K562 treated with DMSO at 1 percent for 4 hours (cell line): Measurements from ENCODE around the gene MORF4L2. TPM values are rescaled to one million over a fixed set of nuclear protein-coding genes. Genes with fewer than 3 reads are reported as not detected.

Source experiments
- total RNA-seq: library from RNA; unstranded; fragments of 300-600 nt; gene quantifications from 2 replicates; pipeline ENCODE4 v1.2.3, GENCODE V29; 2022; ENCODE audit not compliant: insufficient read depth

MORF4L2 gene, protein sequence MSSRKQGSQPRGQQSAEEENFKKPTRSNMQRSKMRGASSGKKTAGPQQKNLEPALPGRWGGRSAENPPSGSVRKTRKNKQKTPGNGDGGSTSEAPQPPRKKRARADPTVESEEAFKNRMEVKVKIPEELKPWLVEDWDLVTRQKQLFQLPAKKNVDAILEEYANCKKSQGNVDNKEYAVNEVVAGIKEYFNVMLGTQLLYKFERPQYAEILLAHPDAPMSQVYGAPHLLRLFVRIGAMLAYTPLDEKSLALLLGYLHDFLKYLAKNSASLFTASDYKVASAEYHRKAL
- 335 and 405 TPM in 2 replicates for total RNA-seq

DNA sequence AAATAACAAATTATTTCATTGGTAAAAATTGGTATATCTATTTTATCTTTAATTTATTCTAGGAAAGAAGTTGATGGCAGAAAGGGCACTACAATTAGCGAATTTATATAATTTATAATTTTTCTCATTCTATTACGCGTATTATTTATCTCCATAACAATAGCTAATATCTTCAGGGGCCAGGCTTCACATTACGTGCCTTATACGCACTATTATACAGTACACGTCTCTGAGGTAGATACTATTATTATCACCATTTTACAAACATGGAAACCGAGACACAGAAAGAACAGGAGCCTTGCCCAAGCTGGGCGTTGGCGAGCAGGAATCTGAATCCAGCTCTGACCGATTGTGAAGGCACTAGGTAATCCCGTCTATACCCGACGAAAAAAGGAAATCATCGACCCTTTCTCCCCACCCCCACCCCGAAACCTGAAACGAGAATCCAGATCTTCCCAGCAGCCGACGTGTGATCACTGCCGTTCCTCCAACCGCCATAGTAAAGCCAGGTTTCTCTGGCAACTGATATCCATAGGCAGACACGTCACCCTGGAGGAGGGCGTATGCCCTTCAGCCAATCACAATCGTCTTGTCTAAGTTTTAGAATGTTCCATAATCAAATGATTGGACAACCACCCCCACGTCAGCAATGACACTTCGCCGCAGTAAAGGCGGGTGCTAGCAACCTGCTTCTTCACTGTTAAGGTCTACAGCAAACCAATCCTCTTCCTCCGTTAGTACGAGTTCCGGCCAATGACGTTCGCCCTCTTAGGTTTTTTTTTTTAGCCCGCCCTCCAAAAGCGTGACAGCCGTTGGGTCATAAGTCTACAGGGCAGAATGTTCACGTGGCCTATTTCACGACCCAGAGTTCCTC is at the start of gene MORF4L2:
Gene MORF4L2, minus strand, starts transcription at position 501 of the 874 bp plus-strand sequence. CDS start 9,672 bp downstream, outside the sequence.

GRCh38 chrX:103710609-103711008 is 24.1 kb upstream of the MORF4L2 start, which contains the start of gene TMEM31:
Gene TMEM31, plus strand, starts transcription at chrX:103710909. Its CDS starts 1,350 bp downstream, at chrX:103712259.

DNA sequence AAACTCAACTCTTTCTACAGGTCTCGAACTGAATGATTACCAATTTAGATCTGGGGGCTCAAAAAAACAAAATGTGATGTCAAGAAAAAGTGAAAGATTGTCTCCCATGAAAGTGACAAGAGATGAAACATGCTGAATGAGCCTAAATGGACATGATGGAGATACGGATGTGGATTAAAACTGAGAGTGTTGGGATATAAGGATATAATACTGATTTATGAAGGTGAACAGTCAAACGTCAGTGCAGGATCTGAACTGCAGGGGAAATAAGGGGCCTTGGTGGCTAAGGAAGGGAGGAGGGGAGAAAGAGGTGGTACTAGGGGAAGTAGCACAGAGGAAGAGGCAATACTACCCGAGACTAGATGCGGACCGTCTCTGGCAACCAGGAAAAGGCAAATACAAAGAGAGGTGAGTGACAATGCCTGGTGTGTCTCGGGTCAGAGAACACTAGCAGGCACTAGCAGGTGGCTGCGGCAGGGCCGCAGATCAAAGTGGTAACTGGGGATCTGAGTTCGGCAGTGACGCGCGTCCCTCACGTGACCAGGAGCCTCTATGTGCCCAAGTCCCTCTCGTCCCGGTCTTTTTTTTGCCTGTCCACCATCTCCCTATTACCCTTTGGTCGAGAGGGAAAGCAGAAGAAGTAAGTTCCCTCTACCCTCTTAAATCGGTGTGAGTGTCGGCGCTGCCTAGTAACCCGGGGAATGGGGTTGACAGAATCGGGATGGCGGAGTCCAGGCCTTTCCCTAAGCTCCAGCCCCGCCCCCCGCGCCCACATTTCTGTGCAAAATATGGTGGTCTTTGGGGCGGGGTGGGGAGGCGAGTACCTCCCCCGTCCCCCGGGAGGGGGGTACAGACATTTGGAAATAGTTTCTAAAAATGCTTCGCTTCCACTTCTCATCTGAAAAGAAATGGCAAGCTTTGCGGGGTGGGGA is 57.8 kb downstream of the MORF4L2 start, which contains the start of gene TCEAL1:
Gene TCEAL1, plus strand, starts transcription at position 590 of the 932 bp plus-strand sequence. CDS start 942 bp downstream, outside the sequence.

Other genes with a start within 250 kb of the MORF4L2 start
- gene RAB40A, start 167.2 kb downstream of the MORF4L2 start, total RNA-seq = 0.30 and 0.88 TPM in 2 replicates
- 6.7 and 6.9 TPM in 2 replicates for gene TCEAL4, start 101.2 kb downstream of the MORF4L2 start, total RNA-seq
- not detected in 2 replicates for gene TCEAL3, start 78.7 kb downstream of the MORF4L2 start, total RNA-seq
- 1.5 TPM in 1 of 2 replicates, not detected in the other for gene TCEAL1, start 57.7 kb downstream of the MORF4L2 start, total RNA-seq
- not detected in 2 replicates for gene TMEM31, start 24.2 kb upstream of the MORF4L2 start, total RNA-seq
- not detected in 2 replicates for gene PLP1, start 90.1 kb upstream of the MORF4L2 start, total RNA-seq
- not detected in 2 replicates for gene RAB9B, start 145.6 kb upstream of the MORF4L2 start, total RNA-seq